ENCODE results near the gene ZNF385C.

- TF ChIP-seq CTCF (IDR thresholded peaks at IDR 0.05) (no peak), POLR2A (IDR thresholded peaks at IDR 0.05) (no peak)
Observed at GRCh38 chr17:41985919-41986318, 112.4 kb downstream of the ZNF385C start.
